ENCODE data around the gene ISOC2.

Gene ISOC2

GRCh38 chr19:55477905-55478304 lies 16.5 kb upstream of the ISOC2 start:
- no peak for DNase-seq (ENCODE audit: low read depth in 2 of 2)

DNA sequence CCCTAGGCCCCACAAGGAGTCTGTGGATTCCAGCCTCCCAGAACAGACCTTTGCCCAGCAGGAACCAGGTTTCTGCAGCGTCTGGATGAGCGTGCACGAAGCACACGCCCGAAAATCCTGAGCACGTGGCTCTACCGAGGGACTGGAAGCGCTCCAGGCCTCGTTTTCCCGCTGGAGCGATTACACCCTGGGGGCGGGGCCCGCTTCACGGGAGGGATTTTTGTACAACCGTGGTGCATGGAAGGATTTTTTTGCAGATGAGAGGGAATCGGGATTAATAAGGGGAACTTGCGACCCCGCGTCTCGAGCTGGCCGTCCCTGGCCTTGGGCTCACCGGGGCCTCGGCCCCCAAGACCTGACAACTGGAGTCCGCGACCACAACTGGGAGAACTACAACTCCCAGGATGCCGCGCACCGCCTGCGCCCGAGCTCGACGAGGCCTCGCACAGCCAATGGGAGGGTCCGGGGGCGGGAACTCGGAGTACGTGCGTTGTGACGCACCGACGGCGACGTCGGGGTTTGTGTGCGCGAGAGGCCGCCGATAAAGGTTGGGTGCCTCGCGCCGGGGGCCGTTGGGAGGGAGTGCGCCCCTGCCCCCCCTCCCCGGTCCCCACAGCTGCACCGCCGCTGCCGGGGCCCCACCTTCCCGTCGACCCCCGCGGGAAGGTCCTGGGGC lies 14.8 kb upstream of the ISOC2 start, which contains the start of gene ZNF628:
Gene ZNF628 (plus strand): TSS at position 518 of the 676 bp plus-strand sequence. CDS start 3,294 bp downstream, outside the sequence.
- peak; percentile 94 to 96 for DNase-seq (ENCODE audit: low read depth in 2 of 2)

DNA sequence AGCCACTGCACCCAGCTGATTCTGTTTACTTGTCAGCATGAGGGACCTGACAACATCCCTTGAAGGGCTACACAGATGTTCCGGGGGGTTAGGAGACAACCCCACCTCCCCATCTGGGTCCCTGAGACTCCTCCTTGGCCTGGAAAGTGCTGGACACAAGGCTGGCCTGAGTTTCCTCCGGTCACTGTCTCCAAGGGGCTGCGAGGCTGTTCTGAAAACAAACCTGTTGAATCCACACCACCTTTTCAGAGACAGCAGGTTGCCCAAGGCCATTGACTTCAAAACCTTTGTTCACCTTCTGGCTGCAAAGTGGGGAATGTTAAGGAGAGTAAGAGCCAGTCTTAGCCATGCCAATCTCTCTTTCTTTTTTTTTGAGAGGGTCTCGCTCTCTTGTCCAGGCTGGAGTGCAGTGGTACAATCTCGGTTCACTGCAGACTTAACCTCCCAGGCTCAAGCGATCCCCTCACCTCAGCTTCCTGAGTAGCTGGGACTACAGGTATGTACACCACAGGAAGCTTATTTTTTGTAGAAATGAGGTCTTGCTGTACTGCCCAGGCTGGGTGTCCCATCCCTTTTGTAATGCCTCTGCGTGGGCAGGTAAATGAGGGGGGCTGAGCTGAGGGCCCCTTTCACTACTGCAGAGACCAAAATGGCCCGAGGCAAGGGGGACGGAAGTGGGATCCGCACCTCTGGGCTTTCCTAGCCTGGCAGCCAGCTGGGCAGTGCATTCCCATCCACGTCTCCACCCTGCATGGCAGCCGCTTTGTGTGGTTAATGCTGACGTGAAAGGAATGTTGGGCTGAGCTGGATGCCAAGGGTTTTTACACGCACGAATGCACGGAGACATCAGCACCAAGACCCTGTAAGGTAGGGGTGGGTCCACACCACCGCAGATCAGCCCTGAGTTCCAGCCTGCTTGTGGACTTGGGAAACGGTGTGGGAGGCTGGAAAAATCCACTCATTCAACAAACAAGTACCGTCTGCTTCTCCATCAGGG lies 13.1 kb upstream of the ISOC2 start:
- DNase-seq (ENCODE audit: low read depth in 2 of 2): no peak

GRCh38 chr19:55473225-55474012 lies 12.0 kb upstream of the ISOC2 start:
- no peak for DNase-seq (ENCODE audit: low read depth in 2 of 2)

DNA sequence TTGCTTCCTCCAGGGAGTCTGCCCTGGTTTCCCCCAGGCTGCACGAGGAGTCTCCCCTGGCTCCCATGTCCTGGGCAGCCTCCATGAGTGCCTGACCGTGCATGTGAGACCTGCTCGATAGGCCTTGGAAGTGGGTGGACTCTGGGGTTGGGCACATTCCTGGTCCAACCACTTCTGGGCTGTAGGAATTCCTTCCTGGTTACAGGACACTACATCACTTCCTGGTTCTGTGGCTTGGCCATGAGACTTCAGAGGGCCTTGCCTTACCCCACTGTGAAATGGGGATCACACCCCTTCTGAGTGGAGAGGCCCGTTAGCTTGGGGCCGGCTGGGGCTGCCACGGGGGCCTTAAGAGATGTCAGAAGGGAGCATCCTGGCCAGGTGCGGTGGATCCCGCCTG lies 11.0 kb upstream of the ISOC2 start:
- no peak for DNase-seq (ENCODE audit: low read depth in 2 of 2)

DNA sequence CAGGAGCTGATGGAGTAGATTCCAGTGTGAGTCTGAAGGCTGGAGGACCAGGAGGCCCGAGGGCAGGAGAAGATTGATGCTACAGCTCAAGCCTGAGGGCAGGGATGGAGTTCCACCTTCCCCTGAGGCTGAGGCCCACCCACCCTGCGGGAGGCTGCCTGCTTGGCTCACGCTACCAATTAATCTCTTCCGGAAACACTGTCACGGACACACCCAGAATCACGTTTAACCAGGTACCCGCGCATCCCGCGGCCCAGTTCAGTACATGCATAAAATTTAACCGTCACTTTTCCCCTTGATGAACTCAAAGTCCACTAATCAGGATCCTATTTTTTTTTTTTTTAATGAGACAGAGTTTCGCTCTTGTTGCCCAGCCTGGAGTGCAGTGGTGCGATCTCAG lies 9.8 kb upstream of the ISOC2 start:
- no peak for DNase-seq (ENCODE audit: low read depth in 2 of 2)

- DNase-seq (ENCODE audit: low read depth in 2 of 2): no peak
Measured at GRCh38 chr19:55468054-55468393, 6.6 kb upstream of the ISOC2 start.

GRCh38 chr19:55467236-55468053 lies 6.0 kb upstream of the ISOC2 start:
- DNase-seq (ENCODE audit: low read depth in 2 of 2): peak; percentile 58 to 70

- DNase-seq (ENCODE audit: low read depth in 2 of 2): no peak
Measured at GRCh38 chr19:55466241-55466614, 4.8 kb upstream of the ISOC2 start.

DNA sequence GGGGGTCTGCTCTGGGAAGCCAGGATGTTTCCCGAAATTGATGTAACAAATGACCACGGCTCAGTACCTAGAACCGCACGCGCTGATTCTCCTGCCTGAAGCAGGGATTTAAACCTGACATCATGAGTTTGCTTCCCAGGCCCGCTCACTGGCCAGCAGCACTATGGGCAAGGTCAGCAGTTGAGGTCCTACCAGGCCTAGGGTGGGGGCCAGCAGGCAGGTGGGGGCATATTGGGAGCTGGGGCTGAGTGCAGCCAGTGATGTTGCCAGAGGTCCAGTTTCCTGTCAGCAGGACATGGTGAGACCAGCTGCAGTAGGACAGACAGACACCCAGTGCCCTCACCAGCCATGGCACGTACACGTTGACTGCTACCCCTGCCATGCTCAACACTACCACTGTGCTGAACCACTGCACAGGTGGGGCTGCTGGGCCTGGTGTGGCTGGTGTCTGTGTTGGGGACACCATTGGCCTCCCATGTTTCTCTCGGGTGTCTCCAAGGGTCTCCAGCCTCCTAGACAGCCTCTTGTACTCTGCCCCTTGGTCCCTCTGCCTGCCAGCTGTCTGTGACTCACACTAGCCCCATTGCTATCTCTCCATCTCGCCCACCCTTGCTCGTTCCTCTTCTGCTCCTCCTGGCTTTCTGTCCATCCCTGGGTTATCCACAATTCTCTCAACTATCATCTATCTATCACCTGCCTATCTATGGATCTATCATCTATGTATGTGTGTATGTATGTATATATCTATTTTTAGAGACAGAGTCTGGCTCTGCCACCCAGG lies 4.2 kb upstream of the ISOC2 start:
- no peak for DNase-seq (ENCODE audit: low read depth in 2 of 2)

GRCh38 chr19:55464662-55465054 lies 3.2 kb upstream of the ISOC2 start, which contains the start of gene C19orf85:
TSS of gene C19orf85 (minus strand) at chr19:55464751. CDS start at chr19:55464554, 197 bp downstream.
- no peak for DNase-seq (ENCODE audit: low read depth in 2 of 2)

- DNase-seq (ENCODE audit: low read depth in 2 of 2): no peak
Measured at GRCh38 chr19:55464039-55464661, 2.7 kb upstream of the ISOC2 start.

DNA sequence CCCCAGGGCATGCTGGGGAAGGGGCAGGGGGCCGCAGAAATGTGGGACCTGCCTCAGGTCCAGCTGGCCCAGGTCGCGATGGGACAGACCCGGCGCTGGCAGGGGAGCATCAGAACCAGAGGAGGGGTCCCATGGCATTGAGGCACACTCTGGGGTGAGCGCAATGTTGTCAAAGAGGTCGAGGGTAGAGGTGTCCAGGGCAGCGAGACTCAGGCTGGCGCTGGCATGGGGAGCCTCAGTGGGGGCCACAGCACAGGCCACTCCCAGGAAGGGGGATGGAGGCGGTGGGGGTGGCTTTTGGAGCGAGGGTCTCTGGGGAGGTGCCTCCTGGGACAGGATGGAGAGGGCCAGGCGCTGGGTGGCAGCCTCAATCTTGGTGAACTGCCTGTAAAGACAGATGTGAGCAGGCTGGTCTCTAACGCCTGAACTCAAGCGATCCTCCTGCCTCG lies 2.2 kb upstream of the ISOC2 start:
- no peak for DNase-seq (ENCODE audit: low read depth in 2 of 2)

GRCh38 chr19:55462722-55463121 lies 1.3 kb upstream of the ISOC2 start:
- DNase-seq (ENCODE audit: low read depth in 2 of 2): no peak

GRCh38 chr19:55461974-55462626 lies 658 bp upstream of the ISOC2 start:
- DNase-seq (ENCODE audit: low read depth in 2 of 2): no peak

DNA sequence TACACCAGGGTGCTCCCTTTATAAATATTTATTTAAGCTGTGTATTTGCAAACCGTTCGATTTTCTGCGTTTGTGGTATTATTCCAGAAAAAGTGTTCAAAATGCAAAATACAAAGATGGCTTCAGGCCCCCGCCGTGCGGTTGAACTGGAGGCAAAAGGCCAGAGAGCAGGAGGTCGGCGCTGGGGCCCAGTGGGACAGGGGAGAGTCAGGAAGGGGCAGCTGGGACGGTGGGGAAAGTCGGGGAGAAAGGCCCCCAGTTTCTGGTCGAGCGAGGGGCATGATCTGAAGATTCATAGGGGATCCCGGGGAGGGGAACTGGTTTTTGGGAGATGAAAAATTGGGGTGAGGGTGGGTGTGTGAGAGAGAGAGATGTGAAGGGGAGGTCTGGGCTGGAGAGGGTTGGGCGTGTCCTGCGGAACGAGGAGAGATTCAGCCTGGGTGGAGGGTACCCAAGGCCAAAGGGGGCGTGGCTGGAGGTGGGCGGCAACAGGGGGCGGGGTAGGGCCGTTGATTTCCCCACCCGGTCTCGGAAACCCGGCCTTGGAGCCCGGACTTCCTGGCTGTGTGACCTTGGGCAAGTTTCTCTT lies 678 bp downstream of the ISOC2 start:
- DNase-seq (ENCODE audit: low read depth in 2 of 2): no peak

- no peak for DNase-seq (ENCODE audit: low read depth in 2 of 2)
Measured at GRCh38 chr19:55459950-55460657, 1.3 kb downstream of the ISOC2 start.

GRCh38 chr19:55459551-55459949 lies 1.9 kb downstream of the ISOC2 start:
- DNase-seq (ENCODE audit: low read depth in 2 of 2): no peak
